HG03159 (cell line): ENCODE data around the gene SUSD5.

ENCODE experiments used
- ATAC-seq: cut with Tn5 transposase; IDR thresholded peaks from one replicate; pipeline ENCODE4 v1.9.1; 2021; ENCODE audit warnings: mild to moderate bottlenecking, moderate library complexity; ENCODE audit not compliant: unreplicated experiment

The SUSD5 gene

DNA sequence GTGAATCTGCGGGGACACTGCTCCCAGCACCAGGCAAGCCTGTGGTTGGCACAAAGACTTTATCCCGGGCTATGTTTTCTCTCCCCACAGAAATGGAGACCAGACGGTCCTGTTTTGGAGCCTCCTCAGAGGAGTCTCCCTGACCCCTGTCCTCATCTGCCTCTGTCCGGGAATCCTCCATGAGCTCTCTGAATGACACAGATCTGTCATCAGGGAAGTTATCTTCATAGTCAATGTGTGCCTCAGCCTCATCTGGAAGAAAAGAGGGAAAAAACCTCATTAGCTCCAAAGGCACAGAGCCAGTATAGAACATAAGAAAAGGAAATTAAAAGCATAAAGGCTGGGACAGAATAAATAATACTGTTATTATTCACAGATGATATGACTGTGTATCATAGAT, 64.8 kb downstream of the SUSD5 start:
- ATAC-seq, result no peak

DNA sequence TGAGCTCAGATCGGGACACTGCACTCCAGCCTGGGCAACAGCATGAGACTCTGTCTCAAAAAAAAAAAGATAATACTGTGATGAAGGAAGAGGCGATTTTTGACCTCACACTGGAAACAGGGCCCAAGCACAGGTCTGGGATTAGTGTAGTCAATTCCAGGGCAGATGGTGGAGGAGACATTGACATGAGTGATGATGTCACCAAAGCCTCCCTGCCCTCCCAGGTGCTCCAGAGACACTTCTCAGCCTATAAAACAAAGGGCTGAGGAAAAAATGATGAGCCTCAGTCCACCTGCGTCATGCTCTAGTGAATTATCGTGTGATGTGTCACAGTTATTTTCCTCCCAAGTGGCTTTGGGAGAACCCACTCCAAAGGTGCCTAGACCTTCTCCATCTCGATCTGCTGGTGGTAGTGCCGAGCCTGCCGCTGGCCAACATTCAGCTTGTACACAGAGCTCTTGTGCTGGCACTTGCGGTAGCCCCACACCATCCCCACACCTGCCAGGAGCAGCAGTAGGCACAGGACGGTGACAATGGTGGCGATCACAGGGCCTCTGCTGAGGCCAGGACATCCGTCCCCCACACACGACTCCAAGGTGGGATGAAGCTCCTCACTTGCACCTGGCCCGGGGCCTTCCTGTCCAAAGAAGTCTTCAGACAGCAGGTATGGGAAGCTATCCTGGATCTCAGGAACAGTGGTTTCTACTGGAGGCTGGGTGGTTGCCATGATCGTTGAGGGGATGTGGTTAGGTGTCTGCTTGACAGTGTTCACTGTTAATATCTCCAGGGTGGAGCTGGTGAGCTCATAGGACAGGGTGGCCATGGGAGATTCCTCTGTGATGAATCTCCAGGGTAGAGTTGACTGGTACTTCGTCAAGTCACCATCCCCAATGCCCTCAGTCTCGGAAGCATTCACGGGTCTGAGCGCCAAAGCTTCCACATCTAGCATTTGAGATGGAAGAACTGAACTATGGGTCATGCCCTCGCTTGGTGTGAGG, 65.9 kb downstream of the SUSD5 start:
- ATAC-seq, result no peak

DNA sequence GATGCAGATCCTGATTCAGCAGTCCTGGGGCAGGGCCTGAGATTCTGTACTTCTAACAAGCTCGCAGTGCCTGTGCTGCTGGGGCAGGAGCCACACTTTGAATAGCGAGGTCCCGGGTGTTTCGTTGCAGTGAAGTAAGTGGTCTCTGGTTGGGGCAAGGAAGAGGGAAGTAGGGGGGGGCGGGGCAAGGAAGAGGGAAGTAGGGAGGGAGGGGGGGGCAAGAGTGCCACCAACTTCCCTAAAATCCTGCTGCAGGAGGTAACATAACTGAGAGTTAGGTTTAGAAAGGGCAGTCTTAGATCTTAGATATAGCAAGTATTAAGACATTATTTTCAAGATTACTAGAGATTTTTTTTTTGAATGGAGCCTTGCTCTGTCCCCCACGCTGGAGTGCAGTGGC, 69.3 kb downstream of the SUSD5 start:
- no peak for ATAC-seq

DNA sequence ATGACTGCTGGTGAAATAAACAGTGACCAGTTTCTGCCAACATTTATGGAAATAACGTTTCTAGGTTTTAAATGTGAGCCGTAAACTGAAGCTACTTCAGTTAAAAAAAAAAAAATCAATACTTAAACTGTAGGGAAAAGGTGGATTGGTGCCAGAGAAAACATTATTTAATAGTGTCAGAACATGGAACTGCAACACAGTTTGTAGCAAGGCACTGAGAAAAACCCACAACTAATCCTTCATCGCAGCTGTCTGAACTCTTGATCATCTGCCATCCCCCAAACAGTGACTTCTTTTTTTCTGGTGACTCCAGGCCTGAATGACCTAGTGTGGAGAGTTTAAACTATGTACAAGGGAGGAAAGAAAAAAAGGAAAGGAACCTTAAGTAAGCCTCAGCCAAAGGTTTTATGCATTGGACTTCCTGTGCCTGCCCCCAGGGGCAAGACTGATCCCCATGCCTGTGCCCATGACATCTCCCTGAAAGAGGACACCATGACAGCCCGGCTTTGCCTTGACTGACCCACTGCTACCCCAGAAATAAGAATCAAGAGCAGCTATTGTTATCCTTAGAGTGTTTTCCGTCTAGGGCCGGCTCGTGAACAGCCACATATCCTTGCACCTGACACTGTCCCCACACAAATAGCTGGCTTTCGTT, 71.7 kb downstream of the SUSD5 start:
- ATAC-seq, result no peak

DNA sequence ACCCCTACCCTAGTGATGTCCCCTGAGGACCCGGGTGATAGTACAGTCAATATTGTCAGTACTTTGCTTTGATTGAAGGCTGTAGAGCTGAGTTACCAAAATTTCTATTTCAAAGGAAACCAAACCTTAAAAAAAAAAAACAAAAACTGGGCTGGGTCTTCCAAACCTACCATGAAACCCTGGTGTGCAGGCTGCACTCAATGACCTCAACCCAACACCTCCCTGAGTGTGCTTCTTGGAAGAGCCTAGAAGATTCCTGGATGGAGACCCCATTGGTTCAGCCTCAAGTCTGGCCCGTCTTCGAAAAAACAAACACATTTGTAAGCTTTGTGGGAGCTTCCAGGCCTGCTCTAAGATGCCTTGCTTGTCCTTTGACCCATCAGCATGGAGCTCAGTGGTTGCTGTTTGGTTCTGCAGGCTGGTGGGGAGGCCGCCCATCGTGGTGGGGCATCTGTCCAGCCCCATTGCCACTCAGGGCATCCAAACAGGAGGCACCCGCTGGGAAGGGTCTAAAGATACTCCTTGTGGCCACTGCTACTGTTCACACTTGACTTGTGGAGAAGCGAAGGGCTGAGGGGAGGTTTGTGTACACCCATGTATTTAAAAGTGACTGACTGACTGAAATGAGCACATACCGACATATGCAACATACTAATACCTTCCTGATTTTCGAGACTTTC, 72.6 kb downstream of the SUSD5 start:
- no peak for ATAC-seq

DNA sequence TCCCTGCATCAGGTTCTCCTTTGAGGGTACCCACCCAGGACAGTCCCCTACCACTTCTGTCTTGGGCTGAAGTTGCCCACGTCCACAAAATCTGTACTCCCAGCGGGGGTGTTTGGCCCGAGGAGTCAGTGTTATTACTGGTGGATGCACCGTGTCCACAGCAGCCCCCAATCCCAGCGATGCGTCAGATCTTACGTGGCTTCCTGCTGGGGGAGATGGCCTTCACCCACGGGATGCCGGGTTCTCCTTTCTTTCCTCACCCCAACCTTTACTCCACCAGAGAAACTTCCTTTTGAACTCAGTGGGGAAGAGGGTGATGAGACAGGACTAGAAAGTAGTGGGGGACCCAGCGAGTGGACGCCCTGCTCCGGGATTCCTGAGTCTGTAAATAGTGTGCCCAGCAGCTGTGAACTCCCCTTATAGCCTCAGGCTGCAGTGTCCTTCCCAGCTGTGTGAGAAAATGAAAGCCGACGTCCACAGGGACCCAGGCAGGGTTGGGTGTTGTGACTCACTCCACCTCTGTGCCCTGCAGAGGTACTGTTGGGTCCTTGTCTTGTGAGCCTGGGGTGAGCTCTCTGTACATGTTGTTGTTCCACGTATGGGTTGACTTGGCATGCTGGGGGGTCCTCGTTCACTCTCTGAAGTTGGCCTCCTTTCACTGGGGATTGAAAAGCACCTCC, 73.2 kb downstream of the SUSD5 start:
- no peak for ATAC-seq

DNA sequence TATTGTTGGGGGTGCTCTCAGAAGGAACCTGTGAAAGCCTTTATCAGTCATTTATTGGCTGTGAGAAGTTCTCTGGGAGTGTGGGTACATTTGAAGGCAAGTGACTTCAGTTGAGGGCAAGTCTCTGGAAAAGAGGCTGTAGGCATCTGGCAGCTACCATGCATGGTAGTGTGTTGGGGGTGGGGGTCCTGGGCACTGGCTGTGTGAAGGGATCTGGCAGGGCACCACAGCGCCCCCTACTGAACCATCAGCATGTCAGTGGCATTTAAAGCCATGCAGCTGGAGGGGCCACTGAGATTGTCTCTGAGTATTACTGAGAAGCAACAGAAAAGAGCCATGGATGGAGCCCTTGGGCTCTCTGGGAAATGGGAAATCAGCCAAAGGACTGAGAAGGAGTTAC, 74.2 kb downstream of the SUSD5 start:
- no peak for ATAC-seq

DNA sequence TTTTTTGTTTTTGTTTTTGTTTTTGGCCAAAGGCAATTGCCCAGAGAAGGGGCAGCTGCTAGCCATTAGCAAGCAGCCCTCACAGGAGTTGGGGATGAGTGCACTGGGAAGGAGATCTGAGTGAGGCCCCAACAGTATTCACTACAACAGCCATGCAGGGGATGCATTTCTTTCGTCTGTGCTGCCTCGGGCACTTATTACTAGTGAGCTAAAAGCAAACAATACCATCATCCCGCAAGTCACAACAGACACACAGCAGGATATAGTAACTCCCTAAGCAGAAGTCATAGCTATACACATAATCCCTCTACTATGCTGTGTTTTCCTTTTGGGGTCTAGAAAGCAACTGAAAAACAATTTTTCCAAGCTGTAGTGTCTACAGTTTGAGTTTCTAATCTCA, 77.6 kb downstream of the SUSD5 start:
- ATAC-seq, result no peak

DNA sequence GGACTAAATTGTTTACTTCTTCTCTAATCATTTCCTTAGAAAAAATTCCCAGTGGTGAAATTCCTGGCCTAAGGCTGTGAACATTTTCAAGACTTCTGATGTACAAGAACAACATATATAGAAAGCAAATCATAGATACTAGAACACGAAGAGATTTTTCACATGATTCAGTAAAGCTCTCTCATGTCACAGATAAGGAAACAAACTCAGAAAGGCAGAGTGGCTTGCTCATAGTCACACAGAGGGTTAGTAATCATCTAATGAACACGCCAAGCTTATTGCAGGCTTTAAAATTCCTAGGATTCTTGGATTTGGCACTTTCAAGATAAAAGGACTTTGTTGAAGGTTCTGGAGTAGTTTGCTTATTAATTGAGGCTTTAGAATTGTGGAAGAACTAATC, 78.6 kb downstream of the SUSD5 start:
- ATAC-seq, result no peak

DNA sequence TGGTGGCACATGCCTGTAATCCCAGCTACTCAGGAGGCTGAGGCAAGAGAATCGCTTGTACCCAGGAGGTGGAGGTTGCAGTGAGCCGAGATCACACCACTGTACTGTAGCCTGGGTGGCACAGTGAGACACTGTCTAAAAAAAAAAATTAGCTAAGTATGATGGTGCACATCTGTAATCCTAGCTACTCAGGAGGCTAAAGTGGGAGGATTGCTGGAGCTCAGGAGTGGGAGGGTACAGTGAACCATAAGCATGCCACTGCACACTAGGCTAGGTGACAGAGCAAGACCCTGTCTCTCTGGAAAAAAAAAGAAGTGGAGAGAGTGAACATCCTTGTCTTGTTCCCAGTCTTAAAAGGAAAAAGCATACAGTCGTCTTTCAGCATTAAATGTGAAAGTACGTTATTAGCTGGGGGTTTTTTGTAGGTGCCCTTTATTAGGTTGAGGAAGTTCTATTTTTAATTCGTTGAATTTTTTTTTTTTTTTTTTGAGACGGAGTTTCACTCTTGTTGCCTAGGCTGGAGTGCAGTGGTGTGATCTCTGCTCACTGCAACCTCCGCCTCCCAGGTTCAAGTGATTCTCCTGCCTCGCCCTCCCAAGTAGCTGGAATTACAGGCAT, 79.5 kb downstream of the SUSD5 start:
- ATAC-seq, result peak; percentile 59

DNA sequence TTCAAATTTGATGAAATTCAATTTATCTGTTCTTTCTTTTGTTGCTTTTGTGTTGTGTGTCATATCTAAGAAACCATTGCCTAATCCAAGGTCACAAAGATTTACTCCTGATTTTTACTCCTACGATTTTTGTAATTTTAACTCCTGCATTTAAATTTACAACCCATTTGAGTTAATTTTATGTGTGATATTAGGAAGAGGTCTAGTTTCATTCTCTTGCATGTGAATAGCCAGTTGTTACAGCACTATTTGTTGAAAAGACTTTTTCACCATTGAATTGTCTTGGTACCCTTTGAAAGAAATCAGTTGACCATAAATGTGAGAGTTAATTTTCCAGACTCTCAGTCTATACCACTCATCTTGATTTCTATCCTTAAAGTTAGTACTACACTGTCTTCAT, 80.9 kb downstream of the SUSD5 start:
- no peak for ATAC-seq

DNA sequence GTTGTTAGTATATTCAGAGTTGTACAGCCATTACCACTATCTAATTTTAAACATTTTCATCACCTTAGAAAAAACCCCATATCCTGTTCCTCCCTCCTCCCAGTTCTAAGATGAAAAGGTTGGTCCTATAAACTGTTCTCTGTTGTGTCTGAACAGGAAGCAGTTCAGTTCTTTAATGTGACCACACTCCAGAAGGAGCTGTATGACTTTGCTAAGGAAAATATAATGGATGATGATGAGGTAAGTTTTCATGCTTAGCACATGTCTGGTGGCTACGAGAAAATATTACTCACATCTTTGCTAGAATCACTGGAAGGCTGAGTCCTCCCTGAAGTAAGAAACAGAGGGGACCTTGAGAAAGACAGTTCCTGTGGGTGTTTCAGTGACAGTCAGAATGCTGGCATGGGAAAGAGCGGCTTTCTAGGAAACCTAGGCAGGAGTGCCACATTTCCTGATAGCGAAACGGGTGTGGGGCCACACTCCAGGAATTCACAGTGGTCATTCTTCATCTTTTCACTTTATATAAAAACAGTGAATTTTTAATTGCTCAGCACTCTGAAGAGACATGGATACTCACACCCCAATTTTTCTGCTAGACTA, 84.5 kb downstream of the SUSD5 start:
- no peak for ATAC-seq

DNA sequence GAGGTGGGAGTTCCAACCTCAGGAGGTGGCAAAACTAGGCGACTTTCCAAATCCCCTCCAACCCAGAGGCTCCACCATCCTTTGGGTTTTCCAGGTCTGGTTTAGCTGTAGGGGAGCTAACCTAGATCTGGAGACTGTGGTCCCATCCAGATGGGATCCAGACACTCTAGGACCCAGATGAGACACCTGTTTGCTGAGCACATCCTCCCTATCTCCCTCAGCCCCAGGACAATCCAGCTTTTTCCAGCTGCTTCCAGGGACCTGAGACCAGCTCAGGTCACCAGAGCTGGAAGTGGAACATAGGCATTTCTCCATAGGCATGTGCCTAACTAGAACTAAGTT, 86.6 kb downstream of the SUSD5 start:
- peak; percentile 9 for ATAC-seq

DNA sequence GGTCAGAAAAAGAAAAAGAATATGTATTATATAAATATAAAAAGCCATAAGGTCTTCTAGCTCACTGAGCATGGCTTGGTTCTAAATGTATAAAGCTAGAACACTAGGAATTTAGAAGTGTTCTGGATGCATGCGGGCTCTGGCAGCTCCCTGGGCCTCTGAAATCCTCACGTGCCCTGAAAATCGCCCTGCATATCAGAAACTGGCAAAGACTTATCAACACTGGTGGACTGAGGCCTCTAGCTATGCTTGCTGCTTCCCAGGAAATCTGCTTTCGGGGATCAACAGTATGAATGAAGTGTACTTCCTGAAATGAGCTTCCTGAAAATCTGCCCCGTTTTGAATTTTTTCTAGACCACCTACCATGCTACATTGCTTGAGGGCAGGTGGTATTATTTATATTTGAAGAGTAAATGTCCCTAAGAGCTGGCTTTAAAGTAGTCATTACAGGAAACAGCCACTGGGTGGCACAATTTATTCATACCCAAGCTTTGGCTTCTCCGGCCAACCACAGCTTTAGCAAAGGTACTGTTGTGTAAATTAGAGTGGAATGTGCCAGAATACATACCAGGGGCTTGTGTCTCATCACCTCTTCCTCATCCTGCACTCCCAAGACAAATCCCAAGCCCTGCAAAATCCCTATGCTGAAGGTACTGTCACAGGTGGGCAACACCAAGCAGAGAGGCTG, 87.1 kb downstream of the SUSD5 start:
- peak; percentile 87 for ATAC-seq

DNA sequence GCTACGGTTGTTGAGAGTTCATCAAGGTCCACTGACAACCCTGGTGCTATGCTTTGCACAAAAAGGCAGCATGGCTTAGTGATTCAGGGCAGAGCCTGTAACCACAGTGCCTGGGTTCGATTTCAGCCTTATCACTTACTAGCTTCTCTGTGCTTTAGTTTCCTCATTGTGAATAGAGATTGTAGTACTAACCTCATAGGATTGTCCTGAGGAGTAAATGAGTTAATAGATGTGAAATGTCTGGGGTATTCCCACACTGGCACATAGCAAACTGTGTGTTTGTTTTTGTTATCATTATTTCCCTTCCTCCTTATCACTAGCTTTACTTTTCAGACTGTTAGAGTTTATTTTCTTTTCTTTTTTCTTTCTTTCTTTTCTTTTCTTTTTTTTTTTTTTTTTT, 88.5 kb downstream of the SUSD5 start:
- no peak for ATAC-seq

DNA sequence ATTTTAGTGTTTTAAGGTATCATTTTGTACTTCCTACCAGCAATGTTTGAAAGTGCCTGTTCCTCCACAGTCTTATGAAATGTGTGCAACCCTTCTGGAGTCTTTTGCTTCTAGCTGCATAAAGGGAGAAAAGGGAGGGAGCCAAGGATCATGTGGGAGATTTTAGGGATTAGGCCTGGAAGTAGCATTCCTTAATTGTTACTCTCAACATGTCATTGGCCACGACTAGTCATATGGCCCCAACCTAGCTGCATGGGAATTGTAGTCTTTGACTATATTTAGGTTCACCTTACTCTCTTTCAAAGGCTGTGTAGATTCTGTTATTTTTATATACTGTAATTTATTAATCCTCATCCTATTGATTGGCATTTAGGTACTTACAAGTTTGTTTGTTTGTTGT, 89.9 kb downstream of the SUSD5 start:
- no peak for ATAC-seq

DNA sequence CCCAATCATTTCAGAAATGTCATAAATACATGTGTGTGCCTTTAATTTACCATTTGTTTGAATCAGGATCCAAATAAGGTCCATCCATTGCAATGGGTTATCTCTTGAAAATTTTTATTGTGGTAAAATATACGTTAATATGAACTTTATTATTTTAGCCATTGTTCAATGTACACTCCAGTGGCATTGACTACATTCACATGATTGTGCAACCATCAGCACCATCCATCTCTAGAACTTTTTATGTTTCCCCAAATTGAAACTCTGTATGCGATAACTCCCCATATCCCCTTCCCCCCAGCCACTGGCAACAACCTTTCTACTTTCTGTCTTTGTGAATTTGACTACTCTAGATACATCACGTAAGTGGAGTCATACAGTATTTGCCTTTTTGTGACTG, 92.8 kb downstream of the SUSD5 start:
- ATAC-seq, result no peak

DNA sequence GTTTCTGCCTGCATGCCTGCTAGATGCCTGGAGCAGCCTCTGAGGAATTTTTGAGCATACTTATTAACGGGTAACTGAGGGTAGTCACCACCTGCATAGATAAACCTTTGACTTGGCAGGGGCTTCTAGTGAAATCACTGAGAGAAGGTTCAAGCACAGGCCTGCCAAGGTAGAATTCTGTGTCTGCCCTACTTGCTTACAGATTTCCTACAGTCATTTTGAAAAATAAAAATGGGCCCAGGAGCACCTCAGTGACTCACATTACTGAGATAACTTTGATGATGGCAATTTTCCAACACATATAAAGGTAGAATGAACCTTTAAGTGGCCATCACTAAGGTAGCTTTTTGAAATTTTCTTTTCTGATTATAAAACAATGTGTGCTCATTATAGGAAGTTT, 94.0 kb downstream of the SUSD5 start:
- no peak for ATAC-seq

DNA sequence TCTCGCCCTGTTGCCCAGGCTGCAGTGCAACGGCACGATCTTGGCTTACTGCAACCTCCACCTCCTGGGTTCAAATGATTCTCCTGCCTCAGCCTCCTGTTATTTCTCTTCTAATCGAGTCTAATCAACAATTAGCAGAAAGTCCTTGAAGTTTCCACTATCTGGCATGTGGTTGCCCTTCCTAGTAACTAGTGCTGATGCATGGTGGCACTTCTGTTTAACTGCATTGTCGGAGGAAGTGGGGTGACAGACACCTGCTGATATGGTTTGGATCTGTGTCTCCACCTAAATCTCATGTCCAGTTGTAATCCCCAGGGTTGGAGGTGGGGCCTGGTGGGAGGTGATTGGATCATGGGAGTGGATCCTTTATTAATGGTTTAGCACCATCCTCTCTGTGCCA, 95.6 kb downstream of the SUSD5 start:
- no peak for ATAC-seq

DNA sequence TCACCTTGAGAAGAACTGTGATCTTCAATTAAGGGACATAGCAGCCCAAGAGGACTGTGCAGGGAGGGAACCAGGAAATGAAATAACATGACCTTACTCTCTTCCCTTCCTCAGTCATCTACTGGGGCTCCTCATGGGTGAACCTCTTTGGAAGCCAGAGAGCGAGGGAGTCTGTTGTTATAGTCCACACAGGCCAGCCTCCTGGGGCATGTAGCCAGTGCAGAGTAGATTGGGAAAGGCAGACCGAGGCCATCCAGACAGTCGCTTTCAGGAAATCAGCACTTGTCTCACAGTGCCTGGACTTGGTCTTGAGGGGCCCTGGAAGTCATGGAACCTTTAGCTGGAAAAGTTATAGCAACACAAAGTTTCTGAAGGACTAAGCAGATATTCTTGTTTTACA, 98.7 kb downstream of the SUSD5 start:
- no peak for ATAC-seq
